ENCODE measurements around the gene FMN1.

Gene FMN1

DNA sequence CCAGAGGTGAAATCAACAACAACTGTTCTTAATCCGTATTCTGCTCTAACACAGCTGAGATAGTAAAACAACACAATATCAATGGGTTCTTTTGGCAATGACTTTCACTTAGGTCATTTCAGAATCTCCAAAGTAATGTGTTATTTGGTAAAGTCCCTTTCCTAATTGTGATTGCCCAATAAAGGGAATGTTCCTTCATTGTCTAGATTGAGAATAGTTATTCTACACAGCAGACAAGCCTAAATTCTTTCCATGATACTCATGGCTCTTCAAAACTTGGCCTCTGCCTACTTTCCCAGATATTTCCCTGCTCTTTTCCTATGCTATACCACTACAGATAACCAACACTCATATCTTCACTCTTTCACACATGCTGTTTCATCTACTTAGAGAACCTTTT, 219.8 kb downstream of the FMN1 start:
- no peak overlapping the region for H3K27ac ChIP-seq
- no peak overlapping the region for H2AFZ ChIP-seq (ENCODE audit: low read depth)
- no peak overlapping the region for H3K4me2 ChIP-seq
- no peaks in the 10 kb centered on the region for H3K79me2 ChIP-seq (ENCODE audit: insufficient read depth, low read depth)
- peaks cover 18% of the 10 kb centered on the region for H3K4me1 ChIP-seq (ENCODE audit: low read depth, poor library complexity, severe bottlenecking)
- no peak overlapping the region for H3K9ac ChIP-seq
- no peak overlapping the region for H3K4me3 ChIP-seq (IDR thresholded peaks at IDR 0.05; ENCODE audit: insufficient read depth, low read depth, low read length)
- no peak for TF ChIP-seq CTCF (conservative IDR thresholded peaks at IDR 0.05; ENCODE audit: low read depth, low read length)
- no peaks in the 10 kb centered on the region for H3K27me3 ChIP-seq (ENCODE audit: insufficient read depth, low read depth)
- no peaks in the 10 kb centered on the region for H4K20me1 ChIP-seq (ENCODE audit: insufficient read depth)
- H3K36me3 ChIP-seq (ENCODE audit: insufficient read depth): no peaks in the 10 kb centered on the region

- H3K4me1 ChIP-seq (ENCODE audit: low read depth, poor library complexity, severe bottlenecking): peaks cover 18% of the 10 kb centered on the region
- H3K36me3 ChIP-seq (ENCODE audit: insufficient read depth): no peaks in the 10 kb centered on the region
- no peaks in the 10 kb centered on the region for H3K27me3 ChIP-seq (ENCODE audit: insufficient read depth, low read depth)
- no peak overlapping the region for H2AFZ ChIP-seq (ENCODE audit: low read depth)
- no peak overlapping the region for H3K27ac ChIP-seq
- no peak overlapping the region for H3K9ac ChIP-seq
- H3K79me2 ChIP-seq (ENCODE audit: insufficient read depth, low read depth): no peaks in the 10 kb centered on the region
- no peak overlapping the region for H3K4me2 ChIP-seq
- no peaks in the 10 kb centered on the region for H4K20me1 ChIP-seq (ENCODE audit: insufficient read depth)
- TF ChIP-seq CTCF (conservative IDR thresholded peaks at IDR 0.05; ENCODE audit: low read depth, low read length): no peak
- H3K4me3 ChIP-seq (IDR thresholded peaks at IDR 0.05; ENCODE audit: insufficient read depth, low read depth, low read length): no peak overlapping the region
Measured at GRCh38 chr15:32972686-32973085, 221.8 kb downstream of the FMN1 start.

- Histone ChIP-seq H4K20me1 (ENCODE audit: insufficient read depth) (no peaks in the 10 kb centered on the region), H3K9ac (no peak overlapping the region), H3K79me2 (ENCODE audit: insufficient read depth, low read depth) (no peaks in the 10 kb centered on the region), H3K4me3 (IDR thresholded peaks at IDR 0.05; ENCODE audit: insufficient read depth, low read depth, low read length) (no peak overlapping the region), H2AFZ (ENCODE audit: low read depth) (no peak overlapping the region), H3K4me1 (ENCODE audit: low read depth, poor library complexity, severe bottlenecking) (peaks cover 18% of the 10 kb centered on the region), H3K36me3 (ENCODE audit: insufficient read depth) (no peaks in the 10 kb centered on the region), H3K4me2 (no peak overlapping the region), H3K27me3 (ENCODE audit: insufficient read depth, low read depth) (no peaks in the 10 kb centered on the region), H3K27ac (no peak overlapping the region)
- TF ChIP-seq CTCF (conservative IDR thresholded peaks at IDR 0.05; ENCODE audit: low read depth, low read length): no peak
Measured at GRCh38 chr15:32970847-32971246, 223.7 kb downstream of the FMN1 start.

GRCh38 chr15:32967521-32967920, 227.0 kb downstream of the FMN1 start:
- TF ChIP-seq CTCF (conservative IDR thresholded peaks at IDR 0.05; ENCODE audit: low read depth, low read length): no peak
- no peaks in the 10 kb centered on the region for H3K27me3 ChIP-seq (ENCODE audit: insufficient read depth, low read depth)
- no peak overlapping the region for H3K4me3 ChIP-seq (IDR thresholded peaks at IDR 0.05; ENCODE audit: insufficient read depth, low read depth, low read length)
- no peak overlapping the region for H2AFZ ChIP-seq (ENCODE audit: low read depth)
- no peak overlapping the region for H3K9ac ChIP-seq
- no peaks in the 10 kb centered on the region for H3K79me2 ChIP-seq (ENCODE audit: insufficient read depth, low read depth)
- no peak overlapping the region for H3K27ac ChIP-seq
- no peaks in the 10 kb centered on the region for H4K20me1 ChIP-seq (ENCODE audit: insufficient read depth)
- peaks cover 3% of the 10 kb centered on the region for H3K4me1 ChIP-seq (ENCODE audit: low read depth, poor library complexity, severe bottlenecking)
- no peaks in the 10 kb centered on the region for H3K36me3 ChIP-seq (ENCODE audit: insufficient read depth)
- H3K4me2 ChIP-seq: no peak overlapping the region

- H4K20me1 ChIP-seq (ENCODE audit: insufficient read depth): no peaks in the 10 kb centered on the region
- TF ChIP-seq CTCF (conservative IDR thresholded peaks at IDR 0.05; ENCODE audit: low read depth, low read length): no peak
- no peaks in the 10 kb centered on the region for H3K36me3 ChIP-seq (ENCODE audit: insufficient read depth)
Measured at GRCh38 chr15:32966512-32966911, 228.0 kb downstream of the FMN1 start.

More at GRCh38 chr15:32966512-32966911, 228.0 kb downstream of the FMN1 start:
- H3K27ac ChIP-seq: no peak overlapping the region
- no peaks in the 10 kb centered on the region for H3K79me2 ChIP-seq (ENCODE audit: insufficient read depth, low read depth)
- H3K9ac ChIP-seq: no peak overlapping the region
- H3K4me1 ChIP-seq (ENCODE audit: low read depth, poor library complexity, severe bottlenecking): no peaks in the 10 kb centered on the region
- H3K27me3 ChIP-seq (ENCODE audit: insufficient read depth, low read depth): no peaks in the 10 kb centered on the region
- H3K4me3 ChIP-seq (IDR thresholded peaks at IDR 0.05; ENCODE audit: insufficient read depth, low read depth, low read length): no peak overlapping the region
- no peak overlapping the region for H2AFZ ChIP-seq (ENCODE audit: low read depth)
- H3K4me2 ChIP-seq: no peak overlapping the region
